VCaP (cell line): ENCODE results near the gene DLGAP1.

Experiments used
- H3K27ac ChIP-seq: fragments of 450-650 bp; 2 replicates; pipeline ENCODE4 v1.5.1; 2017
- TF ChIP-seq, protein P1 (sequence below): fragments of 450-650 bp; conservative IDR thresholded peaks from 2 replicates; pipeline ENCODE4 v1.5.1; 2017; ENCODE audit warnings: mild to moderate bottlenecking, moderate library complexity

DLGAP1 gene

GRCh38 chr18:3631887-3632286 lies 823.2 kb downstream of the DLGAP1 start:
- H3K27ac ChIP-seq = no peak overlapping the region
- TF ChIP-seq, protein P1, sequence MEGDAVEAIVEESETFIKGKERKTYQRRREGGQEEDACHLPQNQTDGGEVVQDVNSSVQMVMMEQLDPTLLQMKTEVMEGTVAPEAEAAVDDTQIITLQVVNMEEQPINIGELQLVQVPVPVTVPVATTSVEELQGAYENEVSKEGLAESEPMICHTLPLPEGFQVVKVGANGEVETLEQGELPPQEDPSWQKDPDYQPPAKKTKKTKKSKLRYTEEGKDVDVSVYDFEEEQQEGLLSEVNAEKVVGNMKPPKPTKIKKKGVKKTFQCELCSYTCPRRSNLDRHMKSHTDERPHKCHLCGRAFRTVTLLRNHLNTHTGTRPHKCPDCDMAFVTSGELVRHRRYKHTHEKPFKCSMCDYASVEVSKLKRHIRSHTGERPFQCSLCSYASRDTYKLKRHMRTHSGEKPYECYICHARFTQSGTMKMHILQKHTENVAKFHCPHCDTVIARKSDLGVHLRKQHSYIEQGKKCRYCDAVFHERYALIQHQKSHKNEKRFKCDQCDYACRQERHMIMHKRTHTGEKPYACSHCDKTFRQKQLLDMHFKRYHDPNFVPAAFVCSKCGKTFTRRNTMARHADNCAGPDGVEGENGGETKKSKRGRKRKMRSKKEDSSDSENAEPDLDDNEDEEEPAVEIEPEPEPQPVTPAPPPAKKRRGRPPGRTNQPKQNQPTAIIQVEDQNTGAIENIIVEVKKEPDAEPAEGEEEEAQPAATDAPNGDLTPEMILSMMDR = no peak

DNA sequence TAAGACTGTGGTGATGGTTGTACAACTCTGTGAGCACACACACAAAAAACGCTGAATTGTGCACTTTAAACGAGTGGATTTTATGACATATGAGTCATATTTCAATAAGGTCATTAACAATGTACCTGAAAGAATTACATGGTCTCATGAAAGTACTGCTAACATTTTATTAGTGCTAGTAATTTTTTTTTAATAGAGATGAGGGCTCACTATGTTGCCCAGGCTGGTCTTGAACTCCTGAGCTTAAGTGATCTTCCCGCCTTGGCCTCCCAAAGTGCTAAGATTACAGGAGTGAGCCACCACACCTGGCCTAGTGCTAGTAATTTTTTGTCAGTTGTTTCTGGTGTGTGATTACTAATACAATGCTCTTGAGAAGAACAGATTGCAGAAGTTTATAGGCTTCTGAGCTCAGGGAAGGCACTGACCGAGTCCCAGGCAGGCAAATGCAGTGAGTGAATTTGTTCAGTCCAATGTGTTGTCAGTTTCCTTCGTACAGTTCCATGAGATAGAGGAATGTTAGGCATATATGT lies 828.1 kb downstream of the DLGAP1 start:
- no peak overlapping the region for H3K27ac ChIP-seq
- TF ChIP-seq, protein P1 = no peak

GRCh38 chr18:3625742-3626091 lies 829.4 kb downstream of the DLGAP1 start:
- no peak overlapping the region for H3K27ac ChIP-seq
- TF ChIP-seq, protein P1 = no peak

DNA sequence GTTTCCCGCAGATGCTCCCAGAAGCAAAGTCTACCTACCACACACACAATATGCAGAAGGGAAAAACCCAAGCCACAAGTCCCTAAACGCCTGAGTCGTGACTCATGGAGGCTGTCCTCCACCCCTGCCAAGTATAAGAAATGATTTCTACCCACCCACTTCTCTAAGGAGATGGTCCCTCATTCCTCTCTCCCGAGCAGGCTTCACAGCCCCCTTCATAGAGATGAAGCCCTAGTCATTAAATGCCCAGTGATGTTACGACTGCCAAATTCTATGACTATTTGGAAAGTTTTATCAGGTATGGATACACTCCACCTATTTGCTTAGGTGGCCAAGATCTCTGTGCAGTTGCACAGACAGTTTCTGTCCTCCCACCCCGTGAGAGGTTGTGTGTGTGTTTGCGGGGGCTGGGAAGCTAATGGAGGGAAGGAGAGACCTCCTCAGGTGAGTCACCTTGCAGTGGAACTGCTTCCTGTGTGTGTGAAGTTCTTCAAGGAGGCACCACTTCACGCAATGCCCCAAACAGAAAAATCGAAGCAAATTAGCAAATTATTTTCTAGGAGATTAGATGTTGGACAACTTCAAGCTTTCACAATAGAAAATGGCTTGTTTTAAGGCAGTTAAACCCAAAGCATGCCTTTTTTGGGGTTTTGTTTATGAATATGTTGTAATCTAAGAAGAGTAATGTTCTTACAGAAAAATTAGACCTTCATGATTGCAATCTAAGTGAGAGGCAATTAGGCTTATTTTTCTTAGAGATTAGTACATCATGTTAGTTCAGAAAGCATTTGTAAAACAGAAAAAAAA lies 830.0 kb downstream of the DLGAP1 start:
- TF ChIP-seq, protein P1 = no peak
- H3K27ac ChIP-seq = no peak overlapping the region

GRCh38 chr18:3624546-3624934 lies 830.6 kb downstream of the DLGAP1 start:
- no peak overlapping the region for H3K27ac ChIP-seq
- TF ChIP-seq, protein P1 = no peak

- H3K27ac ChIP-seq = no peak overlapping the region
- TF ChIP-seq, protein P1 = no peak
Observed at GRCh38 chr18:3623769-3624545, 831.1 kb downstream of the DLGAP1 start.
